Subcutaneous abdominal adipose tissue (tissue), 5 donors: ENCODE measurements around the gene ASB9.
"Not testable (repeated sequence)": the region's sequence is repeated elsewhere in the genome, so short reads cannot be mapped to it uniquely, and the experiment has no call there.

Source experiments
- H3K27ac ChIP-seq: one replicate; pipeline ENCODE4 v1.7.0; 2013; ENCODE audit warnings: low read depth, mild to moderate bottlenecking, inconsistent platforms, low read length, moderate library complexity
- H3K27me3 ChIP-seq, 5 donors: one replicate each; pipeline ENCODE4 v1.7.0; 2013; ENCODE audit warnings: low read length in 5 of 5, inconsistent platforms in 1 of 5; ENCODE audit not compliant: control insufficient read depth in 5 of 5, insufficient read depth in 4 of 5
- H3K36me3 ChIP-seq, 5 donors: one replicate each; pipeline ENCODE4 v1.7.0; 2013; ENCODE audit warnings: low read length in 5 of 5; ENCODE audit not compliant: control insufficient read depth in 5 of 5, insufficient read depth in 5 of 5
- H3K4me1 ChIP-seq, 5 donors: one replicate each; pipeline ENCODE4 v1.7.0; 2013; ENCODE audit warnings: low read length in 5 of 5, mild to moderate bottlenecking in 3 of 5, moderate library complexity in 1 of 5; ENCODE audit not compliant: control insufficient read depth in 5 of 5, insufficient read depth in 5 of 5
- H3K4me3 ChIP-seq, 5 donors: one replicate each; pipeline ENCODE4 v1.7.0; 2013; ENCODE audit warnings: low read length in 5 of 5, low read depth in 1 of 5
- H3K9ac ChIP-seq, 5 donors: one replicate each; pipeline ENCODE4 v1.7.0; 2013; ENCODE audit warnings: low read length in 5 of 5, mild to moderate bottlenecking in 4 of 5, moderate library complexity in 3 of 5
- H3K9me3 ChIP-seq, 5 donors: one replicate each; pipeline ENCODE4 v1.7.0; 2013; ENCODE audit warnings: low read length in 5 of 5; ENCODE audit not compliant: control insufficient read depth in 5 of 5
- donor health status: healthy.
- donor health status: healthy.
- donor health status: healthy.
- donor health status: healthy.
- donor health status: healthy.

The ASB9 gene

GRCh38 chrX:15202454-15203177, 67.3 kb downstream of the ASB9 start:
- H3K27ac ChIP-seq, result no peak overlapping the region
- no peaks in the 10 kb centered on the region for H3K4me1 ChIP-seq
- no peak overlapping the region for H3K9ac ChIP-seq
- H3K4me3 ChIP-seq, result no peak overlapping the region
- H3K36me3 ChIP-seq, result no peaks in the 10 kb centered on the region
- H3K9me3 ChIP-seq, result peaks cover 0 to 3% (median 0%) of the 10 kb centered on the region in 5 donors
- peaks cover 0 to 7% (median 4%) of the 10 kb centered on the region in 5 donors for H3K27me3 ChIP-seq

GRCh38 chrX:15200871-15201270, 69.0 kb downstream of the ASB9 start:
- Histone ChIP-seq H3K4me1 (no peaks in the 10 kb centered on the region), H3K27me3 (peaks cover 2 to 7% (median 3%) of the 10 kb centered on the region in 5 donors), H3K4me3 (no peak overlapping the region), H3K36me3 (no peaks in the 10 kb centered on the region), H3K9me3 (peaks cover 0 to 3% (median 0%) of the 10 kb centered on the region in 5 donors), H3K27ac (no peak overlapping the region), H3K9ac (no peak overlapping the region)

DNA sequence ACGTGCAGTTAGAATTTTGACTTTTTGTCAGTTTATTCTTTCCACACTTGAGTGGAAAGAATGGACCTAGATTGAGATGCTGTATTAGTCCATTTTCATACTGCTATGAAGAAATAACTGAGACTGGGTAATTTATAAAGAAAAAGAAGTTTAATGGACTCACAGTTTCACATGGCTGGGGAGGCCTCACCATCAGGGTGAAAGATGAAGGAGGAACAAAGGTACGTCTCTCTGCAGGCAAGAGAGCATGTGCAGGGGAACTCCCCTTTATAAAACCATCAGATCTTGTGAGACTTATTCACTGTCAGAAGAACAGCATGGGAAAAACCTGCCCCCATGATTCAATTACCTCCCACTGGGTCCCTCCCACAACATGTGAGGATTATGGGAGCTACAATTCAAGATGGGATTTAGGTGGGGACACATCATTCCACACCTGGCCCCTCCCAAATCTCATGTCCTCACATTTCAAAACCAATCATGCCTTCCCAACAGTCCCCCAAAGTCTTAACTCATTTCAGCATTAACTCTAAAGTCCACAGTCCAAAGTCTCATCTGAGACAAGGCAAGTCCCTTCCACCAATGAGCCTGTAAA, 71.2 kb downstream of the ASB9 start:
- H3K4me1 ChIP-seq, H3K36me3 ChIP-seq, H3K4me3 ChIP-seq, H3K9ac ChIP-seq, H3K27me3 ChIP-seq, H3K9me3 ChIP-seq, H3K27ac ChIP-seq: not testable (repeated sequence)

DNA sequence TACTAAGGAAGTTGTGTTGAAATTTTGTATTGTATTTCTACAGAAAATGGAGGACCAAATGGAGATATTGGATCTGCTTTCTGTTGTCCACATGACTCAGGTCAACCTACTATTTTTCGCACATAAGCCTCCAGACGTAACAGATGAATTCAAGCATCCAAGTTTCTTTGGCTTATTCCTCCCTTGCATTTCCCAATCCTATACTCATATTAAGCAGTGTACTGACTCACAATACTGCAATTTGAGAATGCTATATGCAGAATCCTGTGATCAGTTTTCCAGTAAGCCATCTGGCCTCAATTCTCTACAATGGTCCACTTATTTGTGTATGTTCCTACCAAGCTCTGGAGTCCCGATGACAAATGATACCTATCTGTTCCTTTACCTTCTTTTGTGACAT, 75.7 kb downstream of the ASB9 start:
- no peaks in the 10 kb centered on the region for H3K4me1 ChIP-seq

More for the DNA sequence above, 75.7 kb downstream of the ASB9 start:
- Histone ChIP-seq H3K27ac (no peak overlapping the region), H3K27me3 (peaks cover 0 to 3% (median 0%) of the 10 kb centered on the region in 5 donors), H3K4me3 (no peak overlapping the region), H3K36me3 (no peaks in the 10 kb centered on the region), H3K9ac (no peak overlapping the region), H3K9me3 (no peaks in the 10 kb centered on the region)
